ENCODE measurements around the gene MNDA. TPM values are rescaled to one million over a fixed set of nuclear protein-coding genes. Genes with fewer than 3 reads are reported as not detected.

The MNDA gene
- total and polyA plus RNA-seq, 8 donors: 0.29 to 11.1 (median 4.8) TPM; not detected in 1

- H3K27me3 ChIP-seq: no peaks in the 10 kb centered on the region
- WGBS, 5 donors: 71 to 84% (median 74%) methylated on average over 4 of the region's 4 CpGs
- no peaks in the 10 kb centered on the region for H3K36me3 ChIP-seq
- intact Hi-C loops (cut with DNase I; ENCODE audit: low total_unique reads): no loop called here
- H3K4me1 ChIP-seq: no peaks in the 10 kb centered on the region
- H3K27ac ChIP-seq: peak overlapping the region in 2 of 5 donors; percentile 51 to 52
- TF ChIP-seq POLR2A (IDR thresholded peaks at IDR 0.05) (no peak), EP300 (IDR thresholded peaks at IDR 0.05) (no peak), POLR2AphosphoS5 (IDR thresholded peaks at IDR 0.05) (no peak), CTCF (IDR thresholded peaks at IDR 0.05) (no peak)
- no peak overlapping the region for H3K4me3 ChIP-seq
- no peak for DNase-seq
- H3K9me3 ChIP-seq: no peaks in the 10 kb centered on the region
Measured at GRCh38 chr1:158799689-158800088, 31.5 kb upstream of the MNDA start.

GRCh38 chr1:158800526-158800925 lies 30.6 kb upstream of the MNDA start:
- no peak overlapping the region for H3K4me3 ChIP-seq
- 83 to 97% (median 87%) methylated on average over 2 of the region's 2 CpGs for WGBS, 5 donors
- intact Hi-C loops (cut with DNase I; ENCODE audit: low total_unique reads): no loop called here
- DNase-seq: no peak
- TF ChIP-seq POLR2AphosphoS5 (IDR thresholded peaks at IDR 0.05) (no peak), EP300 (IDR thresholded peaks at IDR 0.05) (no peak), POLR2A (IDR thresholded peaks at IDR 0.05) (no peak), CTCF (IDR thresholded peaks at IDR 0.05) (no peak)
- no peaks in the 10 kb centered on the region for H3K4me1 ChIP-seq
- peak overlapping the region in 2 of 5 donors; percentile 51 to 52 for H3K27ac ChIP-seq
- H3K9me3 ChIP-seq: no peaks in the 10 kb centered on the region
- no peaks in the 10 kb centered on the region for H3K27me3 ChIP-seq
- H3K36me3 ChIP-seq: no peaks in the 10 kb centered on the region

GRCh38 chr1:158801396-158801795 lies 29.8 kb upstream of the MNDA start:
- intact Hi-C loops (cut with DNase I; ENCODE audit: low total_unique reads): no loop called here
- no peak overlapping the region for H3K4me3 ChIP-seq
- no peaks in the 10 kb centered on the region for H3K9me3 ChIP-seq
- H3K27me3 ChIP-seq: no peaks in the 10 kb centered on the region
- WGBS, 5 donors: 80 to 90% (median 89%) methylated on average over 1 of the region's 1 CpG
- DNase-seq: no peak
- H3K4me1 ChIP-seq: no peaks in the 10 kb centered on the region
- TF ChIP-seq CTCF (IDR thresholded peaks at IDR 0.05) (no peak), POLR2AphosphoS5 (IDR thresholded peaks at IDR 0.05) (no peak), EP300 (IDR thresholded peaks at IDR 0.05) (no peak), POLR2A (IDR thresholded peaks at IDR 0.05) (no peak)
- peak overlapping the region in 2 of 5 donors; percentile 51 to 52 for H3K27ac ChIP-seq
- no peaks in the 10 kb centered on the region for H3K36me3 ChIP-seq

- Histone ChIP-seq H3K9me3 (no peaks in the 10 kb centered on the region), H3K4me1 (no peaks in the 10 kb centered on the region), H3K27me3 (no peaks in the 10 kb centered on the region), H3K4me3 (no peak overlapping the region), H3K36me3 (no peaks in the 10 kb centered on the region), H3K27ac (no peak overlapping the region)
- DNase-seq: no peak
- TF ChIP-seq POLR2AphosphoS5 (IDR thresholded peaks at IDR 0.05) (no peak), CTCF (IDR thresholded peaks at IDR 0.05) (no peak), POLR2A (IDR thresholded peaks at IDR 0.05) (no peak), EP300 (IDR thresholded peaks at IDR 0.05) (no peak)
- WGBS, 5 donors: 35 to 81% (median 48%) methylated on average over 1 of the region's 1 CpG
- intact Hi-C loops (cut with DNase I; ENCODE audit: low total_unique reads): no loop called here
Measured at GRCh38 chr1:158803678-158804077, 27.5 kb upstream of the MNDA start.

Data from stomach (tissue), 9 donors.